RWPE1 (cell line): ENCODE results near the gene GARRE1.

Experiments
- CTCF ChIA-PET: fragments of 350-600 bp; sonication (Branson Sonifier 250); formaldehyde crosslinking; extraction: SDS; loops from one replicate; lab custom pipeline; 2021; lab: Yijun Ruan, JAX
- POLR2A ChIA-PET: fragments of 400-600 bp; formaldehyde crosslinking; extraction: SDS; loops from one replicate; lab custom pipeline; 2020; ENCODE audit warnings: antibody characterized with exemption; ENCODE audit not compliant: low non-redundant PET; lab: Yijun Ruan, JAX
- DNase-seq: peaks from one replicate; pipeline ENCODE4 v3.0.0; 2012; ENCODE audit warnings: low spot score
- H3K27ac ChIP-seq: fragments of 450-650 bp; 2 replicates; pipeline ENCODE4 v1.5.1; 2017
- TF ChIP-seq, protein P1 (sequence below): fragments of 450-650 bp; conservative IDR thresholded peaks from 2 replicates; pipeline ENCODE4 v1.5.1; 2017; ENCODE audit warnings: low read depth, mild to moderate bottlenecking

Gene GARRE1

DNA sequence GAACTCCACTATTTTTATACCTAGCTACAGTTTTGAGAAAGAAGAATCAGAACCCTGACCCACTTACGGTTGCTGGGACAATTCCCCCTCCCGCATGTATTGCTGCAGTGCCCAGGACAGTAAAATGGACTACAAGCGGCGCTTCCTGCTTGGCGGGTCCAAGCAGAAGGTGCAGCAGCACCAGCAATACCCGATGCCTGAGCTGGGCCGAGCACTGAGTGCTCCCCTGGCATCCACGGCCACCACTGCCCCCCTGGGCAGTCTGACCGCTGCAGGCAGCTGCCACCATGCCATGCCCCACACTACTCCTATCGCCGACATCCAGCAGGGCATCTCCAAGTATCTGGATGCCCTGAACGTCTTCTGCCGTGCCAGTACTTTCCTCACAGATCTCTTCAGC lies 46.0 kb downstream of the GARRE1 start:
- no peak overlapping the region for H3K27ac ChIP-seq
- DNase-seq = no peak
- CTCF ChIA-PET = no interaction called here
- TF ChIP-seq, protein P1, sequence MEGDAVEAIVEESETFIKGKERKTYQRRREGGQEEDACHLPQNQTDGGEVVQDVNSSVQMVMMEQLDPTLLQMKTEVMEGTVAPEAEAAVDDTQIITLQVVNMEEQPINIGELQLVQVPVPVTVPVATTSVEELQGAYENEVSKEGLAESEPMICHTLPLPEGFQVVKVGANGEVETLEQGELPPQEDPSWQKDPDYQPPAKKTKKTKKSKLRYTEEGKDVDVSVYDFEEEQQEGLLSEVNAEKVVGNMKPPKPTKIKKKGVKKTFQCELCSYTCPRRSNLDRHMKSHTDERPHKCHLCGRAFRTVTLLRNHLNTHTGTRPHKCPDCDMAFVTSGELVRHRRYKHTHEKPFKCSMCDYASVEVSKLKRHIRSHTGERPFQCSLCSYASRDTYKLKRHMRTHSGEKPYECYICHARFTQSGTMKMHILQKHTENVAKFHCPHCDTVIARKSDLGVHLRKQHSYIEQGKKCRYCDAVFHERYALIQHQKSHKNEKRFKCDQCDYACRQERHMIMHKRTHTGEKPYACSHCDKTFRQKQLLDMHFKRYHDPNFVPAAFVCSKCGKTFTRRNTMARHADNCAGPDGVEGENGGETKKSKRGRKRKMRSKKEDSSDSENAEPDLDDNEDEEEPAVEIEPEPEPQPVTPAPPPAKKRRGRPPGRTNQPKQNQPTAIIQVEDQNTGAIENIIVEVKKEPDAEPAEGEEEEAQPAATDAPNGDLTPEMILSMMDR = no peak
- POLR2A ChIA-PET = no interaction called here

DNA sequence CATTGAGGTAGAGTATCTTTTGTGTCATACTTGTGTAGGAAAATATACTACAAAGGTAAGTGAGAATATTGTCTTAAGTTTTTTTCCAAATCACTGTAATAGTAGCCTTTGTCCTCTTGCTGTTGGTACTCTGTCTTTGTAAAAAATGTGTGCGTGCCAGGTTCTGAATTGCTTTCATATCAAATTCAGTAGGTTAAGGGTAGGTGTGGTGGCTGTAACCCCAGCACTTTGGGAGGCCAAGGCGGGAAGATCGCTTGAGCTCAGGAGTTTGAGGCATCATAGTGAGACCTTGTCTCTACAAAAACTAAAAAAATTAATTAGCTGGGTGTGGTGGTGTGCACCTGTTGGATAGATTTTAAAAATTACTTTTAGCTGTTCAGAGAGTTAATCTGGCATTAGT lies 46.6 kb downstream of the GARRE1 start:
- POLR2A ChIA-PET = no interaction called here

More for the DNA sequence above, 46.6 kb downstream of the GARRE1 start:
- TF ChIP-seq, protein P1 = no peak
- H3K27ac ChIP-seq = no peak overlapping the region
- CTCF ChIA-PET = interaction anchor here (0.6 kb wide), 1 partner anchor 13 kb away, joined by 4 read pairs; no protein-coding TSS in a partner anchor
- no peak for DNase-seq
